NCI-H2107 treated with DMSO at 0.1 percent for 48 hours (cell line): ENCODE measurements around the gene LYRM7.
"Not testable (repeated sequence)": the region's sequence is repeated elsewhere in the genome, so short reads cannot be mapped to it uniquely, and the experiment has no call there.

Experiments
- DNase-seq: peaks from one replicate; lab custom pipeline; 2025; ENCODE audit not compliant: unreplicated experiment; lab: John Stamatoyannopoulos, UW

LYRM7 gene

DNA sequence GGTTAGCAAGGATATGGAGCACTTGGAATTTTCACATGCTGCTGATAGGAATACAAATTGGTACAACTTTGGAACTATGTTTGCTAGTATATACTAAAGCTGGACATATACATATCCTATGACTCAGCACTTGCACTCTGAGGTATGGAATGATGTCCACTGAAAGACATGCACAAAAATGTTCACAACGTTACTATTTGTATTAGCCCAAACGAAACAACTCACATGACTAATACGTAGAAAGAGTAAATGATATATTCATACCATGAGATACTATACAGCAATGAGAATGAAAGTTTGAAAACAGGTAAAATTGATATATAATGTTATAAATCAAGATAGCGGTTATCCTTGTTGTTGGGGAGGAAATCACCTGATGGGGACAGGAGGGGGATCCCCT, 47.6 kb downstream of the LYRM7 start:
- DNase-seq = no peak

DNA sequence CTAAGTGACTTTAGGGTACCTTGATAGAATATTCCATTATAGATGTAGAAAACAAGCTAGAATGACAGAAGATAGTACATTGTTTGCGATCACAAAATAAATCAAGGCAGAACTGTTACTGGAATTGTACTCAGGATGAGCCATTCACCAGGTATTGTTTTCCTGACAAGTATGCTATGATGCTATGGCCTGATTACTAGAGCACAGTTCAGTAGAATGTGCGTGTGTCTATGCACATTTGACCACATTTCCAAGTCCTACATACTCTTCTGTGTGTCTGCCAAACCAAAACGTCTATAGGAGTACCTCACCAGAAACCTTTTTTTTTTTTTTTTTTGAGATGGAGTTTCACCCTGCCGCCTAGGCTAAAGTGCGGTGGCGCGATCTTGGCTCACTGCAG, 49.8 kb downstream of the LYRM7 start:
- DNase-seq = no peak

DNA sequence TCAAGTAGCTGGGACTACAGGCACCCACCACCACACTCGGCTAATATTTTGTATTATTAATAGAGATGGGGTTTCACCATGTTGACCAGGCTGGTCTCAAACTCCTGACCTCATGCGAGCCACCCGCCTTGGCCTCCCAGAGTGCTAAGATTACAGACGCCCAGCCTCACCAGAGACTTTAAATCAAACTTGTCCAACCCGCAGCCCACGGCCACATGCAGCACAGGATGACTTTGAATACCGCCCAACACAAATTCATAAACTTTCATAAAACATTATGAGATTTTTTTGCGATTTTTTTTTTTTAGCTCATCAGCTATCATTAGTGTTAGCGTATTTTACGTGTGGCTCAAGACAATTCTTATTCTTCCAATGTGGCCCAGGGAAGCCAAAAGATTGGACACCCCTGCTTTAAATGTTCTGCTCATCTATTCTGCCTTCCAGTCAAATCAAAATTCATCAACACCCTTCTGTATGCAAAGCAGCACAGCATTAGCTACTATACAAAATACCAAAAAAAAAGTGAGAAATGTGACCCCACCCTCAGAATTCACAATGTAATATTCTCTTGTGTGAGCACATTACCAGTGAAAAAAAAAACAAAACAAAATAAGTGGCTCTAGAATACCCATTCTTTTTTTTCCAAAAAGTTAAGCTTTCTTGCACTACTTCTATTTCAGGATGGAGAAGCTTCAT, 50.4 kb downstream of the LYRM7 start:
- no peak for DNase-seq

DNA sequence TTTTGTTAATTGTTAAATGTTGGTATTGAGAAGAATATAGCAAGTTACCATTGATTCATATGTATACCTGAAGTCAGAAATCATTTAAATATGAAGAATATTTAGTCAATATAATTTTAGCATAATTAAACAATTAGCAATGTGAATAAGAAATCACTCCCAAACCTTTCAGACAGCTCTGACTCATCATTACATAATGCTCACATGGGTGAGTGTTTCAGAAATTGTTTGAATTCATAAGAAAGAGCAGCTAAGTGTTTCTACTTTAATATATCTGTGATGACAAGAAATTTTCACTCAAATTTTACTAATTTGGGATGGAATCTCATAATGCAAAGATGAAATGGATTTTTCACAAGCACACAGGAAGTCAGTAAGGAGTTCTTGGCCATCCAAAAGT, 51.1 kb downstream of the LYRM7 start:
- no peak for DNase-seq

DNA sequence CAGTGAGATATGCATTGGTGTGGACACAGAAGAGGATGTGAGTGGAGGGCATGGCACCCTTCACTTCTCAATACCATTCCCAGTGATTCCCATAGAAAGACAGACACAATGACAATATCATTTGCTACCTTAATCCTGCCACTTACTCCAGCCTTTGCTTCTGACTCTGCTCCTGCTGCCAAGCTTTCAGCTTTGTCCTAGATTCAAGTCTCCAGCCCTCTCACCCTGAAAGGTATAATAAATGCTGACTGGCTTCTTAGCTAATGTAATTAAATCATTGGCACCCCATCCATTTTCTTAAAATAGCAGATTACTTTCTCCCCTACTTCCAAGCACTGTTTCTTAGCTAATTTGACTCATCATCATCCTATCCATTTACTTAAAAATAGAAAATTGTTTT, 52.0 kb downstream of the LYRM7 start:
- DNase-seq = no peak

DNA sequence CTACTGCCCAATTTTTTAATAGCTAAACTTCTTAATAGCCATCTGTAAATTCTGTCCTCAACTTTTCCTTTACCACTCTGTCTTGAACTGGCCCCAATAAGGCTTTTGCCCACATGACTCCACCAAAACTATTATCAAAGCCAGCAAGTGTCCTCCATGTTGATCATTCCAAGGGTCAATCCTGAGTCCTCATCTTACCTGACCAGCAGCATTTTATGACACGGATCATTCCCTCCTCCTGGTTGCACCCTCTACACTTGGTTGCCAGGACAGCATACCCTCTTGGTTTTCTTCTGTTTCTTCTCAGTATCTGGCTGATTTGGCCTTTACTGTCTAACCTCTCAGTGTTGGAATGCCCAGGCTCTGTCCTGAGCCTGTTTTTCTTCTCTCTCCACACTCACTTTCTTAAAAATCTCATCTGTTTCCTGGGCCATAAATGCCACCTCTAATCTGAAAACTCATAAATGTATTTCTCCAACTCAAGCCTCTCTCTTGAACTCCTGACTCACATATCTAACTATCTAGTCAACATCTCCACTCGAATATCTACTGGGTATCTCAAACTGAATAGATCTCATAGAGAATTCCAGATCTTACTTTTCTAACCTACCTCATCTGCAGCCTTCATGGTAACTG, 53.1 kb downstream of the LYRM7 start:
- DNase-seq = no peak

DNA sequence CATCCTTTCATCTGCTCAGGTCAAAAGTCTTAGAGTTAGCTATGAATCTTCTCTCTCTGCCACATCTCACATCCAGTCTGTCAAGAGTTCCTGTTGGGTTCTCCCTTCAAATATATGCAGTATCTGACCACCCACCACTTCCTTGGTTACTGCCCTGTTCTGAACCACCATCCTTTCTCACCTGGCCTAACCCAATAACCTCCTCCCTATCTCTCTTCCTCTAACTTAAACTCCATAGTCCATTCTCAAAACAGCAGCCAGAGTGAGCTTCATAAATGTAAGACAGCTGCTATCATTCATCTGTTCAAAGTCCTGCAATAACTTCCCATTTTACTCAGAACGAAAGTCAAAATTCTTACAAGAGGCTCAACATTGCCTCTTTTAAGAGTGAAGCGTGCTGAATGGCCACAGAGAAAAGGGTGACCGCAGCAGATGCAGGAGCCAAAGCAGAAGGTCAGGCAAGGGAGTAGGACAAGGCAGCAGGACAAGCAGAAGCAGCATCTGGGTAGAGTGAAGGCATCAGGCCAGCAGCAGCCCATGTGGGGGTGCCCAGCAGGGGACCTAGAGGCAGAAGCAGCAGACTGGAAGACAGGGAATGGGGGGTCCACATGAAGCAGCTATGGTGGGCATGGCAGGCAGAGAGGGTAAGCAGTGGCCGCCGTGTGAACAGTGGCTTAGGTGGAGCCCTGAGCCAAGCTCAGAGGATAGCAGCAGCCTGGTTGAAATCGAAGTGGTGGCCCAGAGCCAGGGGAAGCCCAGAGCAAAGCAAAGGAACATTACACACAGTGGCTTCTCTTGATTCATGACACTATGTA, 53.9 kb downstream of the LYRM7 start:
- no peak for DNase-seq

DNA sequence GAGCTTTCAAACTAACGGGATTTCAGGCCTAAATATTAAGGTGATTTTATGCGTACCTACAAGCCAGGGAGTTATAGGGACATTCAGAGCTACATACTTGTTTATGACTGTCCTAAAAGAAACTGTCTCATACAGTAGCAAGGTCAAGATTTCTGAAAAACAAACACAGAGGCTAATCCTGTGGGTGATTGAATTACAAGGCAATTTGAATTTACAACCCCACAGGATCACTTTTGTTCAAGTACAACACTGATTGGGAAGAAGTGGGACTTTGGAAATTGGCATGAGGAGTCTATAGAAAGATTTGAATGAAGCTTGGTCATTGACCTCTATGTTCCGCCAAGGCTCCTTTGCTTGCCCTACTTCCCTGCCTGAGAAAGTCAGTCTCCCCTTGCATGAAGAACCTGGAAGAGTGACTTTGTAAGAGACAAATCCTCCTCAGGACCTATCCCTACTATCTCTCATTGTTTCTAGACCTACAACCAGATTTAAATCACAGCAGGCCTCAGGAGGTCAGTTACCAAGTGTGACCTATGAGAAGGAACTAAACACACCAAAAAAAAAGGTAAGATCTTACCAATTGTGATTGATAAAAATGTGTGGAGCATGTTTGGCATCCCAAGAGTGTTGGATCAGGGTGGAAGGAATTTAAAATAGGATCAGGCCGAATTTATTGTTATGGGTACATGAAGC, 54.7 kb downstream of the LYRM7 start:
- DNase-seq = no peak

DNA sequence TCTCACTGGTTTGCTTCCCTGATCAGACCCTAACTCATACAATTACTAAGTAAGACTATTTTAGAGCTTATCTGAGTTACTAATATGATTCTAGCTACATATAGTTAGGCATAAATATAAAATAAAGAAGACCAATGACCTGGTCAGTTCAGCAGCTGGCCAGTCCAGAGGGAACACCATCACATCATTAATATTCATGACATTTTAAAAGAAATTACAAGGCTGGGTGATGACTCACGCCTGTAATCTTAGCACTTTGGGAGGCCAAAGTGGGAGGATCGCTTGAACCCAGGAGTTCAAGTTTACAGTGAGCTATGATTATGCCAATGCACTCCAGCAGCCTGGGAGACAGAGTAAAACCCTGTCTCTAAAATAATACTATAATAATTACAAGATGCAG, 56.2 kb downstream of the LYRM7 start:
- no peak for DNase-seq

DNA sequence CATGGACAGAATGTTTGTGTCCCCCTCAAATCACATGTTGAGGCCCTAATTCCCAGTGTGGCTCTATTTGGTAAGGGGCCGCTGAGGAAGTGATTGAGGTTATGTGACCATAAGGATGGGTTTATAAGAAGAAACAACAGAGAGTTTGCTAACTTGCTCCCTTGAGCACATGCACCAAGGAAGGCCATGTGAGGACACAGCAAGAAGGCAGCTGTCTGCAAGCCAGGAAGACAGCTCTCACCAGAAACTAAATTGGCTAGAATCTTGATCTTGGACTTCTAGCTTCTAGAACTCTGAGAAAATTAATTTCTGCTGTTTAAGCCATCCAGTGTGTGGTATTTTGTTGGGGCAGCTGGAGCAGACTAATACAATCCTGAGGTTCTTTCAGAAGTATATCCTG, 57.9 kb downstream of the LYRM7 start:
- DNase-seq = no peak

DNA sequence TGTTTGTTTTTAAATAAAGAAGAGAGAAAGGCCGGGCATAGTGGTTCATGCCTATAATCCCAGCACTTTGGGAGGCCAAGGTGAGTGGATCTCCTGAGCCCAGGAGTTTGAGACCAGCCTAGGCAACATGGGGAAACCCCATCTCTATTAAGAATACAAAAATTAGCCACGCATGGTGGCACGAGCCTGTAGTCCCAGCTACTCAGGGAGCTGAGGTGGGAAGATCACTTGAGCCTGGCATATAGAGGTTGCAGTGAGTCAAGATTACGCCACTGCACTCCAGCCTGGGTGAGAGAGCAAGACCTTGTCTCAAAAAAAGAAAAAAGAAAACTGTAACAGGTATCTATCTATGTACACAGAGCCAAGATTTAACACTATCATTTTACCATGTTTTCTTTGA, 58.9 kb downstream of the LYRM7 start:
- DNase-seq = no peak

DNA sequence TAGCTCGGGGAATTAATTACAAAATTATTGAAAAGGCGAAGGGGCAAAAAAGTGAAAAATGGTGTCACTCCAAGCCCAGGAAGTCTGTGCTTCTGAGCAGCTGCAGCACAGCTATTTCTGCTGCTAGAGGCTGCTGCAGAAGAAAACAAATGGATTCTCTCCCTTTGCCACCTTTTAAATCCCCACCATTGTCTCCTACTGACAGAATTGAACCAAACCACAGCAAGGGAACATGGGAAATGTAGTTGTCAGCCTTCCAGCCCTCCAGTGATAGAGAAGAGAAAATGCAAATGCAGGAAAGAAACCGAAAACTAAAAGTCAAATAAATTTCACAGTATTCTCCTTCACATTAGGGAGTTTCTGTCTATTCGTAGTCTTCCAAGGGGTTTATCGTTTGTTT, 59.7 kb downstream of the LYRM7 start:
- no peak for DNase-seq

DNA sequence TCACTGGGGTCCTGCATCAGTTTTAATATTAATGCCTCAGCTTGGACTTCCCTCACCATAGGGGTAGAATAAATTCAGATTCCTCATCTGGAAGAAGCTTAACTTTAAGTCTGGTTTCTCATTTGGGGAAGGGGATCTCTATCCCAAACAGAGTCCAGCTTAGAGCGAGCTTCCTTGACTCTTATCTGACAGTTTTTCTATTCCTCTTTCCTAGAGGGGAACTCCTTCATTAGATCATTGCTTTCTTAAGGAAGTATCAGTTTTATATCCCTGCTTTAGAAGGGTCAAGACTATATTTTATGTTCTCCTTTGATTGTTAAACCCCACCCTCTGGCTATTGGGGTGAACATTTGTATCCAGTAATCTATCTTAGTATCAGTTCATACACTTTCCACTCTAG, 68.9 kb downstream of the LYRM7 start:
- DNase-seq = no peak

DNA sequence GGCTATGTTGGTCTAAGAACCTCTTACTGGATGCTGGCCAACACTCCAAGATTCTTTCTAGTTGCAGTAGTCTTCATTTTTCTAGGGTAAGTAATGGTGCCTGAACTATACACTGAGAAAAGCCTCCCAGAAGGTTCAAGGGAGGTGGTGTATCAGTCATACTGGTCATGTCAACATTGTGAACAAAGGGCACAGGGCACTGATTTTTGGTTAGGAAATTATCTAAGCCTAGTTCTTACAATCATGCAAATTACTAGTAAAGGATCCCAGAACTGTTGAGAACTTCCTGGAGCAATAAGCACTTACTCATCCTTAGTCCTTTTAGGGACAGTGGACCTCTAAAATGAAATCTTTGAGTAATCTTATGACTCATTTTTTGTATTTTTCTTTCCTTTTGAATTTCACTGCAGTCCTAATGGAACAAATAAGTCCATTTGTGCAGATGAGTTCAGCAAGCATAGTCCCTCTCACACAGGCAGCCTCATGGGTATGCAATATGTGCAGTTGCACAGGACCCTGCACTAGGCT, 72.0 kb downstream of the LYRM7 start:
- no peak for DNase-seq

DNA sequence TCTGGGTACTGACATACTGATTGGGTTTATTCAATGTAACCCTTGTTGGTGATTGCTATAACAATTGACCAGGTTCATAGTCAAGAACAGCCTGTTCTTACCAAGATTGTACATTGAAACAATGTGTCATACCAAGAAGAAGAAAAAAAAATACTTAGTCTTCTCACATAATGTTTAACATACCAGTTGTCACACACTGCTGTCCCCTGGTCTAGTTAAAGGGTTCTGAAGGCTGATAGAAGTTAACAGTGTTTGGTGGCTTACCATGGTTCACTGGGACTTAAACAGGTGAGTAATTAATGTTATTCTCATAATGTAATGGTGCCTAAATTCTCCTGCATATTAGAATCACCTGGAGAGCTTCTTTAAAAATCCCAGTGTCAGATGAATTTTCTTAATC, 74.6 kb downstream of the LYRM7 start:
- no peak for DNase-seq

DNA sequence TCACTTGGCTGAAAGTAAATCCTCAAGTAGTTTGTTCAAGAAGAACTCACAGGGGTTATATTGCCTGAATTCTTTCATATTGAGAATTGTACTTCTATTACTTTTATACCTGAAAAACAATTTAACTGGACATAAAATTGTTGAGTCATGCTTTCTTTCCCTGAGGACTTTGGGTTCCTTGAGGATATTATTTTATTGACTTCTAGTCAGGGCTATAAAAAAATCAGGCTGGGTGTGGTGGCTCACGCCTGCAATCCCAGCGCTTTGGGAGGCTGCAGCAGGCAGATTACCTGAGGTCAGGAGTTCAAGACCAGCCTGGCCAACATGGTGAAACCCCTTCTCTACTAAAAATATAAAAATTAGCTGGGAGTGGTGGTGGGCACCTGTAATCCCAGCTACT, 75.2 kb downstream of the LYRM7 start:
- no peak for DNase-seq

DNA sequence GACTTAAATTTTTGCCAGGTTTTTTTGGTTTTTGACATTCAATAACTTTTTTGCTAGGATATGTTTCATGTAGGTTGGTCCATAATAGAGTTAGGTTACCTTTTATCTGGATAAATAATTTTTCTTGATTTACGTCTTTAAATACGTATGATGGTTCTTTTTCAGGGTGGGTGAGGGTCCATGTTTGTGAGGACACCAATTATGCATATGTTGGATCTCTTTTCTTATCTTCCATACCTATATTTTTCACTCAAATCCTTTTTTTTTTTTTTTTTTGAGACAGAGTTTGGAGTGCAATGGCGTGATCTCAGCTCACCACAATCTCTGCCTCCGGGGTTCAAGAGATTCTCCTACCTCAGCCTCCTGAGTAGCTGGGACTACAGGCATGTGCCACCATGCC, 75.8 kb downstream of the LYRM7 start:
- no peak for DNase-seq

DNA sequence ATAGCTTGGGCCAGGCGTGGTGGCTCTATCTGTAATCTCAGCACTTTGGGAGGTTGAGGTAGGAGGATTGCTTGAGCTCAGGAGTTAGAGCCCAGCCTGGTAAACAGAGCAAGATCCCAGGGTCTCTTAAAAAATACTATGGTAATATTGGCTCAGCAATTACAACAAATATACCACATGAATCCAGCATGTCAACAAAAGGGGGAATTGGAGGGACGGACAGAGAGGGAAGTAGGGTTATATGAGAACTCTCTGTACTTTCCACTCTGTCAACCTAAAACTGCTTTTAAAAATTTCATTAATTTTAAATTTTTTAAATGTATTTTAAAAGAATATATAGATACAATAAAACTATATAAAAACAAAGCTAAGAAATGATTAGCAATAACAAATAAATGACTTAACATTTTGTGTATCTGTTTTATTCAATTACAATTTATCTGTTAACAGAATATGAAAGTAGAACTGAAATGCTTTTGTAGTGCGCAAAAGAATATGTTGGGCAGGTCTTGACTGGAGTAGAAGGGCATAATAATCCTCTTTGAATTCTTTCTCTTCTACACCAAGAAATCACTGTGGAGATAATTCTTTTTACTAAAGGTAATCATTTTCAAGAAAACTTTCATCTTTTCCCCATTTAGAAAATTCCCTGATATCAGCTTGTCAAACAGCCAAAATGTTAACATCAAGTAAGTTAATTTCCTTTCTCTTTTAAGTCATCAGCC, 80.2 kb downstream of the LYRM7 start:
- DNase-seq = no peak

DNA sequence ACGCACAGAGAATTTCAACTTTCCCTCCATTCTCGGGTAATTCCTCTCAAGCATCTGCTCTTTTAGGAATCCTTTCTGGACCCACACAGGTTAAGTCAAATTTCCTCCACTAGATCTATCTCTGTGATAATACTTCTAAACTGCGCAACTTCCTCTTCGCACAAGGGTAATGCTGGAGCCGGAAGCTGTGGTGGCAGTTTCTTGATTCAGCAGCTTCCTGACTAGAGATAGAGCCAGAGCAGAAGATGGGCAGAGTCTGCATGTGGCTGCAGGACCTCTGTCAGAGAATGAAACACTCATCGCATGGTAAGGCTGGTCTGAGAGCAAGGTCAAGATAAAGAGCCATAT, 82.1 kb downstream of the LYRM7 start:
- no peak for DNase-seq

DNA sequence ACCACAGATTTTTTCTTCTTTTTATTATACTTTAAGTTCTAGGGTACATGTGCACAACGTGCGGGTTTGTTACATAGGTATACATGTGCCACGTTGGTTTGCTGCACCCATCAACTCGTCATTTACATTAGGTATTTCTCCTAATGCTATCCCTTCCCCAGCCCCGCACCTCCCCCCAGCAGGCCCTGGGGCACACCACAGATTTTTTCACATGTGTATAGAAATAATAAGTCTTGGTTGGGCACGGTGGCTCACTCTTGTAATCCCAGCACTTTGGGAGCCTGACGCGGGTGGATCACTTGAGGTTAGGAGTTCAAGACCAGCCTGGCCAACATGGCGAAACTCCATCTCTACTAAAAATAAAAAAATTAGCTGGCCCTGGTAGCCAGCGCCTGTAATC, 83.3 kb downstream of the LYRM7 start:
- DNase-seq = not testable (repeated sequence)

DNA sequence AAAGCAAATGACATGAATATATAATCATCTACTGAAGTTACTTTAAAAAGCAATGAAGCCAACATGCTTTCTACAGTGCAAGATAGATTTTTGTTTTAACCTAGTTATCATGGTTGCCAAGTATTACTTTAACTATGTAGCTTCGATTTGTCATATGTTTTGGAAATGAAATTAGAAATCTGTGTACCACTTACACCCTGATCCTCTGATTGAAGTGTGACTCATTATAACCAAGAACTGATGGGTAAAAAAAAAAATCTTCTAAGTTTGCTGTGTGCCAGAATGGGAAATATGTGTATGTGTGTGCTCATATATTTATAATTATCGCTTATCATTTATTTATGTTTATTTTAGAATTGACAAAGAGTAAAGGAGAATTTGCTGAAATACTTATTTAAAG, 84.0 kb downstream of the LYRM7 start:
- DNase-seq = no peak
